HG03378 (cell line): ENCODE measurements around the gene CIB2.
A peak's percentile ranks its signal among the peaks of the same experiment; 100 is the strongest.

Experiments
- ATAC-seq: cut with Tn5 transposase; IDR thresholded peaks from one replicate; pipeline ENCODE4 v1.9.1; 2021; ENCODE audit warnings: mild to moderate bottlenecking, moderate library complexity; ENCODE audit not compliant: unreplicated experiment

CIB2 gene

GRCh38 chr15:78149805-78150751 is 18.8 kb upstream of the CIB2 start:
- peak; percentile 14 for ATAC-seq

GRCh38 chr15:78149068-78149804 is 18.0 kb upstream of the CIB2 start, which contains the start of gene IDH3A:
TSS of gene IDH3A (plus strand) at chr15:78149362. CDS start at chr15:78149404, 42 bp downstream.
- ATAC-seq, result peak; percentile 43

- peak; percentile 4 for ATAC-seq
These were observed 17.3 kb upstream of the CIB2 start for GRCh38 chr15:78148392-78149067.

GRCh38 chr15:78147566-78147965 is 16.3 kb upstream of the CIB2 start:
- ATAC-seq, result no peak

GRCh38 chr15:78146425-78147154 is 15.3 kb upstream of the CIB2 start:
- ATAC-seq, result no peak

- ATAC-seq, result no peak
These were observed 11.1 kb upstream of the CIB2 start for GRCh38 chr15:78142332-78142731.

- no peak for ATAC-seq
These were observed 9.0 kb upstream of the CIB2 start for GRCh38 chr15:78140292-78140691.

- no peak for ATAC-seq
These were observed 8.3 kb upstream of the CIB2 start for GRCh38 chr15:78139578-78139977.

GRCh38 chr15:78133801-78134200 is 2.6 kb upstream of the CIB2 start:
- no peak for ATAC-seq

GRCh38 chr15:78130466-78131294 is 565 bp downstream of the CIB2 start:
- ATAC-seq, result no peak

- no peak for ATAC-seq
These were observed 1.4 kb downstream of the CIB2 start for GRCh38 chr15:78129751-78130287.

- no peak for ATAC-seq
These were observed 2.0 kb downstream of the CIB2 start for GRCh38 chr15:78129077-78129750.

- no peak for ATAC-seq
These were observed 3.4 kb downstream of the CIB2 start for GRCh38 chr15:78127882-78128281.

- ATAC-seq, result no peak
These were observed 6.0 kb downstream of the CIB2 start for GRCh38 chr15:78125267-78125666.

- no peak for ATAC-seq
These were observed 10.7 kb downstream of the CIB2 start for GRCh38 chr15:78120523-78120922.

GRCh38 chr15:78112551-78112950 is 18.7 kb downstream of the CIB2 start:
- ATAC-seq, result no peak

GRCh38 chr15:78111788-78112187 is 19.5 kb downstream of the CIB2 start:
- ATAC-seq, result no peak

- no peak for ATAC-seq
These were observed 20.2 kb downstream of the CIB2 start for GRCh38 chr15:78110916-78111475.

GRCh38 chr15:78110096-78110495 is 21.1 kb downstream of the CIB2 start:
- ATAC-seq, result no peak
